ENCODE measurements around the gene EDC3. TPM values are rescaled to one million over a fixed set of nuclear protein-coding genes. Genes with fewer than 3 reads are reported as not detected.

EDC3 gene
- total RNA-seq, 1 donor from 2014 or later = 62.6 TPM

- H3K27me3 Mint-ChIP-seq = no peaks in the 10 kb centered on the region
- TF ChIP-seq CTCF (IDR thresholded peaks at IDR 0.05; ENCODE audit: unreplicated experiment) = no peak
- DNase-seq (ENCODE audit: low spot score, unreplicated experiment) = no peak
- H3K9me3 Mint-ChIP-seq (ENCODE audit: low read depth) = no peaks in the 10 kb centered on the region
- no peak overlapping the region for H3K4me3 Mint-ChIP-seq (ENCODE audit: low read depth)
- H3K4me1 Mint-ChIP-seq (ENCODE audit: low read depth) = peaks cover 2% of the 10 kb centered on the region
- peaks cover 8% of the 10 kb centered on the region for H3K36me3 Mint-ChIP-seq (ENCODE audit: insufficient read depth)
- peak overlapping the region; percentile 35 for H3K27ac Mint-ChIP-seq
Measured at GRCh38 chr15:74657846-74658245, 38.0 kb downstream of the EDC3 start.

GRCh38 chr15:74656935-74657535 is 38.8 kb downstream of the EDC3 start:
- no peak for TF ChIP-seq CTCF (IDR thresholded peaks at IDR 0.05; ENCODE audit: unreplicated experiment)
- DNase-seq (ENCODE audit: low spot score, unreplicated experiment) = no peak
- no peaks in the 10 kb centered on the region for H3K27me3 Mint-ChIP-seq
- no peaks in the 10 kb centered on the region for H3K9me3 Mint-ChIP-seq (ENCODE audit: low read depth)
- H3K36me3 Mint-ChIP-seq (ENCODE audit: insufficient read depth) = peaks cover 7% of the 10 kb centered on the region
- peak overlapping the region; percentile 56 for H3K27ac Mint-ChIP-seq
- no peak overlapping the region for H3K4me3 Mint-ChIP-seq (ENCODE audit: low read depth)
- H3K4me1 Mint-ChIP-seq (ENCODE audit: low read depth) = peaks cover 2% of the 10 kb centered on the region

GRCh38 chr15:74655424-74655823 is 40.4 kb downstream of the EDC3 start:
- no peak for TF ChIP-seq CTCF (IDR thresholded peaks at IDR 0.05; ENCODE audit: unreplicated experiment)
- H3K4me3 Mint-ChIP-seq (ENCODE audit: low read depth) = no peak overlapping the region
- H3K9me3 Mint-ChIP-seq (ENCODE audit: low read depth) = no peaks in the 10 kb centered on the region
- peaks cover 8% of the 10 kb centered on the region for H3K36me3 Mint-ChIP-seq (ENCODE audit: insufficient read depth)
- H3K27ac Mint-ChIP-seq = no peak overlapping the region
- H3K4me1 Mint-ChIP-seq (ENCODE audit: low read depth) = peaks cover 13% of the 10 kb centered on the region
- H3K27me3 Mint-ChIP-seq = no peaks in the 10 kb centered on the region
- no peak for DNase-seq (ENCODE audit: low spot score, unreplicated experiment)

GRCh38 chr15:74653426-74654102 is 42.3 kb downstream of the EDC3 start:
- Mint-ChIP-seq H3K4me1 (ENCODE audit: low read depth) (peaks cover 13% of the 10 kb centered on the region), H3K27me3 (no peaks in the 10 kb centered on the region), H3K36me3 (ENCODE audit: insufficient read depth) (peaks cover 9% of the 10 kb centered on the region), H3K9me3 (ENCODE audit: low read depth) (no peaks in the 10 kb centered on the region), H3K27ac (peak overlapping the region; percentile 80), H3K4me3 (ENCODE audit: low read depth) (no peak overlapping the region)
- no peak for TF ChIP-seq CTCF (IDR thresholded peaks at IDR 0.05; ENCODE audit: unreplicated experiment)
- no peak for DNase-seq (ENCODE audit: low spot score, unreplicated experiment)

GRCh38 chr15:74651242-74651741 is 44.5 kb downstream of the EDC3 start:
- no peaks in the 10 kb centered on the region for H3K27me3 Mint-ChIP-seq

More at GRCh38 chr15:74651242-74651741, 44.5 kb downstream of the EDC3 start:
- Mint-ChIP-seq H3K4me3 (ENCODE audit: low read depth) (no peak overlapping the region), H3K9me3 (ENCODE audit: low read depth) (no peaks in the 10 kb centered on the region), H3K36me3 (ENCODE audit: insufficient read depth) (peaks cover 11% of the 10 kb centered on the region), H3K4me1 (ENCODE audit: low read depth) (peaks cover 13% of the 10 kb centered on the region), H3K27ac (peak overlapping the region; percentile 29)
- no peak for TF ChIP-seq CTCF (IDR thresholded peaks at IDR 0.05; ENCODE audit: unreplicated experiment)
- no peak for DNase-seq (ENCODE audit: low spot score, unreplicated experiment)

All from progenitor cell of endocrine pancreas (in vitro differentiated cells).